DND-41 (cell line): ENCODE results near the gene PREX1.

Experiments
- ATAC-seq: fragments of 200-7000 bp; cut with Tn5 transposase; 3 replicates; pipeline ENCODE4 v1.9.1; 2021; ENCODE audit warnings: low read depth; ENCODE audit not compliant: insufficient read depth
- DNase-seq: peaks from one replicate; pipeline ENCODE4 v3.0.0-alpha.2; 2020
- H2AFZ ChIP-seq: 2 replicates; pipeline ENCODE4 v1.6.0; 2012; ENCODE audit warnings: low read depth, low read length
- H3K27ac ChIP-seq: 2 replicates; pipeline ENCODE4 v1.5.1; 2012; ENCODE audit warnings: low read length, inconsistent platforms
- H3K27me3 ChIP-seq: fragments of 200-600 bp; sonication (generic); 2 replicates; pipeline ENCODE4 v1.6.0; 2012; ENCODE audit warnings: low read length, mild to moderate bottlenecking, inconsistent platforms; ENCODE audit not compliant: insufficient read depth, poor library complexity
- H3K36me3 ChIP-seq: 2 replicates; pipeline ENCODE4 v1.5.1; 2012; ENCODE audit warnings: low read length, inconsistent platforms; ENCODE audit not compliant: insufficient read depth
- H3K4me1 ChIP-seq: 2 replicates; pipeline ENCODE4 v1.5.1; 2012; ENCODE audit warnings: mild to moderate bottlenecking, low read length; ENCODE audit not compliant: insufficient read depth
- H3K4me2 ChIP-seq: 2 replicates; pipeline ENCODE4 v1.6.0; 2012; ENCODE audit warnings: mild to moderate bottlenecking, moderate library complexity, low read length, inconsistent platforms; ENCODE audit not compliant: insufficient read depth
- H3K4me3 ChIP-seq, 2 experiments: fragments of 200-600 bp in 1 of 2; shearing (Covaris generic) in 1 of 2; 2 replicates each; pipeline ENCODE4 v1.5.1; 2012 to 2016; ENCODE audit warnings: inconsistent platforms in 2 of 2, low read length in 2 of 2, mild to moderate bottlenecking in 2 of 2, low read depth in 1 of 2, moderate library complexity in 1 of 2
- H3K79me2 ChIP-seq: 2 replicates; pipeline ENCODE4 v1.6.0; 2012; ENCODE audit warnings: low read length, inconsistent platforms; ENCODE audit not compliant: insufficient read depth
- H3K9ac ChIP-seq: 2 replicates; pipeline ENCODE4 v1.6.0; 2012; ENCODE audit warnings: low read depth, mild to moderate bottlenecking, inconsistent platforms, low read length, moderate library complexity
- H3K9me3 ChIP-seq: 2 replicates; pipeline ENCODE4 v1.5.1; 2012; ENCODE audit warnings: low read length, moderate library complexity, mild to moderate bottlenecking, inconsistent platforms; ENCODE audit not compliant: insufficient read depth, severe bottlenecking
- H4K20me1 ChIP-seq: 2 replicates; pipeline ENCODE4 v1.6.0; 2012; ENCODE audit warnings: low read length; ENCODE audit not compliant: insufficient read depth
- CTCF ChIP-seq: IDR thresholded peaks from 2 replicates; pipeline ENCODE4 v1.5.1; 2012; ENCODE audit warnings: borderline replicate concordance, low read length, moderate library complexity, mild to moderate bottlenecking; ENCODE audit not compliant: poor library complexity, severe bottlenecking; ENCODE audit errors: extremely low read depth
- EZH2 ChIP-seq: IDR thresholded peaks from 3 replicates; pipeline ENCODE4 v1.6.1; 2012; ENCODE audit warnings: borderline replicate concordance, low read depth, mild to moderate bottlenecking, moderate library complexity, low read length, inconsistent platforms; ENCODE audit not compliant: severe bottlenecking

The PREX1 gene

DNA sequence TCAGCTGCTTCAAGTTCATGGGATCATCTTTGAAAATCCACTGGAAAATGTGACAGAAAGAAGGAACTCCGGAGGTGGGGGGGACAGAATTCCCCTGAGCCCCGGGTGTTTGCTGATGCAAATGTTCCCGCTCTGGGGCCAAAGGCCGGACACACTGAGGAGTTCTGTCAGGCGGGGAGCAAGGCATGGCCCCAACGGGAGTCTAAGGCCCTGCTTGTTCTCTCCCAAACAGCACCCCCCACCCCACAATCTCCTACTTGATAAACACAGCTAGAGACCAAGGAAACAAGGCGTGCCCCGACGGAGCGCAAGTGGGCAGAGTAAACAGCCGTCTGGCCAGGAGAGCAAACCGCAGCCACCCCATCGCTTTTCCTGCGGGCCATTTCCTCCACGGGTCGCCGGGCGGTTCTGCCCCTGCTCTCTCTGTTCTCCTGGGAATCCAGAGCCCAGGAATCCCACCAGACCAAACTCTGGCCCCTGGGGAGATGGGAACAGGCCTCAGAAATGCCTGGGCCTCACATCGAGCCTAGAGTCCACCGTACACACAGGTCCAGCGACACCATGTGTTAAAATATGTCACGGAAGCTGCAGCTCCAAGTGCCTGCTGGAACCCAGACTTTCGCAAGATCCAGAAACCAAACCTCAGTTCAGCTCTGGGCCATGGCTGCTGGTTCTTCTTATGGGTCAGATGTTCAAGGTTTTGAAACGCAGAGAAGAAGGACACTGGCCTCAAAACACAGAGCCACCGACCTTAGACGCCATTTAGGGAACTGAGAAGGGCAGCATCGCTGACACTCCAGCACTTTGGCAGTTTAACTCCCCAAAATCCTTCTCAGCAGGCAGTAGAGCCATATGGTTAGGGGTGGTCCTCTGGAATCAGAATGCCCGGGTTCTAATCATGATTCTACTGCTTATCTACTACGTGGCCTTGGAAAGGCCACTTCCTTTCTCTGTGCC, 104.2 kb downstream of the PREX1 start:
- no peak overlapping the region for H3K4me3 ChIP-seq
- H3K4me2 ChIP-seq: no peak overlapping the region
- no peaks in the 10 kb centered on the region for H4K20me1 ChIP-seq
- no peaks in the 10 kb centered on the region for H3K27me3 ChIP-seq
- no peaks in the 10 kb centered on the region for H3K9me3 ChIP-seq
- DNase-seq (no peak), ATAC-seq (no peak)
- peaks cover 15% of the 10 kb centered on the region for H3K4me1 ChIP-seq
- TF ChIP-seq CTCF: no peak
- TF ChIP-seq EZH2: no peak
- H3K9ac ChIP-seq: no peak overlapping the region
- no peaks in the 10 kb centered on the region for H3K79me2 ChIP-seq
- H2AFZ ChIP-seq: no peak overlapping the region
- H3K27ac ChIP-seq: no peak overlapping the region
- H3K36me3 ChIP-seq: no peaks in the 10 kb centered on the region

- no peaks in the 10 kb centered on the region for H3K27me3 ChIP-seq
- H4K20me1 ChIP-seq: no peaks in the 10 kb centered on the region
- H2AFZ ChIP-seq: no peak overlapping the region
- H3K4me2 ChIP-seq: no peak overlapping the region
- no peaks in the 10 kb centered on the region for H3K9me3 ChIP-seq
- no peak overlapping the region for H3K9ac ChIP-seq
- no peak for ATAC-seq
- no peak overlapping the region for H3K4me3 ChIP-seq
- H3K36me3 ChIP-seq: no peaks in the 10 kb centered on the region
- H3K27ac ChIP-seq: no peak overlapping the region
- DNase-seq: peak; percentile 26
- peaks cover 19% of the 10 kb centered on the region for H3K4me1 ChIP-seq
- no peaks in the 10 kb centered on the region for H3K79me2 ChIP-seq
- TF ChIP-seq CTCF (no peak), EZH2 (no peak)
These were observed 105.0 kb downstream of the PREX1 start for GRCh38 chr20:48722737-48723191.

- no peaks in the 10 kb centered on the region for H3K79me2 ChIP-seq
- no peak overlapping the region for H3K9ac ChIP-seq
- H3K4me2 ChIP-seq: no peak overlapping the region
- DNase-seq (no peak), ATAC-seq (no peak)
- H2AFZ ChIP-seq: no peak overlapping the region
- no peak overlapping the region for H3K27ac ChIP-seq
- H3K4me1 ChIP-seq: peaks cover 25% of the 10 kb centered on the region
- TF ChIP-seq CTCF (no peak), EZH2 (no peak)
- no peak overlapping the region for H3K4me3 ChIP-seq
- H3K9me3 ChIP-seq: no peaks in the 10 kb centered on the region
- no peaks in the 10 kb centered on the region for H3K36me3 ChIP-seq
- no peaks in the 10 kb centered on the region for H3K27me3 ChIP-seq
- no peaks in the 10 kb centered on the region for H4K20me1 ChIP-seq
These were observed 105.6 kb downstream of the PREX1 start for GRCh38 chr20:48722002-48722731.
